Loucy (cell line): ENCODE results near the gene FOSB.

Experiments
- H2AFZ ChIP-seq: fragments of 200-600 bp; sonication (generic); 2 replicates; pipeline ENCODE4 v1.6.0; 2016; ENCODE audit warnings: antibody characterized with exemption, mild to moderate bottlenecking, low read length, moderate library complexity
- H3F3A ChIP-seq: fragments of 200-600 bp; 2 replicates; pipeline ENCODE4 v1.6.0; 2016; ENCODE audit warnings: antibody characterized with exemption, low read depth, mild to moderate bottlenecking
- H3K27me3 ChIP-seq: fragments of 200-600 bp; sonication (generic); 2 replicates; pipeline ENCODE4 v1.6.1; 2014; ENCODE audit warnings: low read length, mild to moderate bottlenecking; ENCODE audit not compliant: insufficient read depth, poor library complexity, severe bottlenecking
- H3K36me3 ChIP-seq: fragments of 200-600 bp; sonication (generic); 2 replicates; pipeline ENCODE4 v1.6.1; 2016; ENCODE audit warnings: low read length; ENCODE audit not compliant: insufficient read depth
- H3K4me1 ChIP-seq: fragments of 200-600 bp; sonication (generic); 2 replicates; pipeline ENCODE4 v1.5.1; 2014; ENCODE audit warnings: low read length, mild to moderate bottlenecking; ENCODE audit not compliant: insufficient read depth, poor library complexity, severe bottlenecking
- H3K4me2 ChIP-seq: fragments of 200-600 bp; sonication (generic); 2 replicates; pipeline ENCODE4 v1.6.0; 2014; ENCODE audit warnings: antibody characterized with exemption, low read length, low read depth, mild to moderate bottlenecking; ENCODE audit not compliant: poor library complexity, severe bottlenecking
- H3K4me3 ChIP-seq: fragments of 200-600 bp; sonication (generic); 2 replicates; pipeline ENCODE4 v1.5.1; 2014; ENCODE audit warnings: low read length, mild to moderate bottlenecking, mixed read lengths; ENCODE audit not compliant: poor library complexity, severe bottlenecking
- H3K79me2 ChIP-seq: fragments of 200-600 bp; sonication (generic); 2 replicates; pipeline ENCODE4 v1.6.1; 2014; ENCODE audit warnings: low read length; ENCODE audit not compliant: insufficient read depth
- H3K9ac ChIP-seq: fragments of 200-600 bp; sonication (generic); 2 replicates; pipeline ENCODE4 v1.6.0; 2014; ENCODE audit warnings: mild to moderate bottlenecking, low read depth, low read length, moderate library complexity; ENCODE audit not compliant: poor library complexity, severe bottlenecking
- H3K9me2 ChIP-seq: fragments of 200-600 bp; sonication (generic); replicated peaks from 2 replicates; pipeline ENCODE4 v1.6.1; 2016; ENCODE audit warnings: low read depth, low read length, mixed read lengths
- H3K9me3 ChIP-seq: fragments of 200-600 bp; sonication (generic); 2 replicates; pipeline ENCODE4 v1.6.1; 2014; ENCODE audit warnings: mild to moderate bottlenecking, antibody characterized with exemption, low read length, low read depth; ENCODE audit not compliant: insufficient read depth
- H4K20me1 ChIP-seq: fragments of 200-600 bp; sonication (generic); 2 replicates; pipeline ENCODE4 v1.6.0; 2014; ENCODE audit warnings: antibody characterized with exemption, low read length, mild to moderate bottlenecking; ENCODE audit not compliant: insufficient read depth, poor library complexity, severe bottlenecking
- CTCF ChIP-seq: fragments of 200-600 bp; sonication (generic); conservative IDR thresholded peaks from 2 replicates; pipeline ENCODE4 v1.5.1; 2014; ENCODE audit warnings: mild to moderate bottlenecking, antibody characterized with exemption, low read length
- EZH2phosphoT487 ChIP-seq: fragments of 200-600 bp; IDR thresholded peaks from 2 replicates; pipeline ENCODE4 v1.6.1; 2018; ENCODE audit warnings: antibody characterized with exemption, mild to moderate bottlenecking, moderate library complexity, borderline replicate concordance

FOSB gene

GRCh38 chr19:45456500-45456815, 11.3 kb upstream of the FOSB start:
- Histone ChIP-seq H3K79me2 (no peaks in the 10 kb centered on the region), H3K4me1 (peaks cover 10% of the 10 kb centered on the region), H3K9ac (no peak overlapping the region), H3K9me3 (no peaks in the 10 kb centered on the region), H3K36me3 (no peaks in the 10 kb centered on the region), H3F3A (peaks cover 7% of the 10 kb centered on the region; the same call in 1 of the 2 replicates), H3K4me3 (peak overlapping the region; percentile 59), H3K27me3 (no peaks in the 10 kb centered on the region), H2AFZ (peak overlapping the region; percentile 60; the same call in 1 of the 2 replicates), H4K20me1 (no peaks in the 10 kb centered on the region), H3K4me2 (peak overlapping the region; percentile 22), H3K9me2 (no peaks in the 10 kb centered on the region)
- no peak for TF ChIP-seq EZH2phosphoT487
- no peak for TF ChIP-seq CTCF

GRCh38 chr19:45457776-45458175, 10.0 kb upstream of the FOSB start:
- Histone ChIP-seq H3K4me3 (no peak overlapping the region), H3F3A (0 out of 2 replicates have a peak, but pooled peaks cover 3% of the 10 kb centered on the region), H3K36me3 (no peaks in the 10 kb centered on the region), H4K20me1 (no peaks in the 10 kb centered on the region), H3K9me2 (no peaks in the 10 kb centered on the region), H3K27me3 (no peaks in the 10 kb centered on the region), H3K9me3 (no peaks in the 10 kb centered on the region), H2AFZ (no peak overlapping the region), H3K4me1 (peaks cover 8% of the 10 kb centered on the region), H3K79me2 (no peaks in the 10 kb centered on the region), H3K4me2 (no peak overlapping the region), H3K9ac (no peak overlapping the region)
- TF ChIP-seq CTCF: no peak
- no peak for TF ChIP-seq EZH2phosphoT487

- TF ChIP-seq CTCF: no peak
- Histone ChIP-seq H3F3A (no peaks in the 10 kb centered on the region), H3K79me2 (no peaks in the 10 kb centered on the region), H3K4me3 (no peak overlapping the region), H3K27me3 (no peaks in the 10 kb centered on the region), H4K20me1 (no peaks in the 10 kb centered on the region), H3K4me1 (peaks cover 5% of the 10 kb centered on the region), H3K9me2 (no peaks in the 10 kb centered on the region), H3K9ac (no peak overlapping the region), H2AFZ (no peak overlapping the region), H3K36me3 (no peaks in the 10 kb centered on the region), H3K4me2 (no peak overlapping the region), H3K9me3 (no peaks in the 10 kb centered on the region)
These were observed 6.9 kb upstream of the FOSB start for GRCh38 chr19:45460807-45461347.
